GM10266 (cell line): ENCODE results near the gene AGAP1.

Source experiments
- DNase-seq: peaks from one replicate; pipeline ENCODE4 v3.0.0; 2012; ENCODE audit errors: extremely low spot score
- TF ChIP-seq, protein P1 (sequence below): IDR thresholded peaks from 2 replicates; pipeline ENCODE4 v1.5.1; 2012; ENCODE audit warnings: mild to moderate bottlenecking, low read depth; ENCODE audit not compliant: control insufficient read depth, insufficient read depth; ENCODE audit errors: missing control alignments

The AGAP1 gene

DNA sequence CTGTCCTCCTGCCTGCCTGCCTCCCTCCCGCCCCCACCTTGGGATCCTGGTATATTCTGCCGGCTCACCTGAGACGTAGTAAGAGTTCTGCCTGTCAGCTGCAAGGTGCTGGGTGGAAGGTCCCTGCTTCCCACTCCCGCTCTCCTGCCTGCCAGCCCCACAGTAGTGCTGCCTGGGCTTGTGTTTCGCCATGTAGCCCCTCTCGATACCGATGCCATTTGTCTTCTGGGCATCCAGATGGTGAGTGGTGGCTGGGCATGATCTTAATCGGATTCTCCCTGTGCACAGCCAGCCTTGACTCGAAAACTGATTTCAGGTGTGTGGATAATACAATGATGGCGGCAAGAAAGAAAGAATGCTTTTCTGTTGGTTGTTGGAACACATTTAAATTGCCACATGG is 184.9 kb downstream of the AGAP1 start:
- DNase-seq = no peak
- TF ChIP-seq, protein P1, sequence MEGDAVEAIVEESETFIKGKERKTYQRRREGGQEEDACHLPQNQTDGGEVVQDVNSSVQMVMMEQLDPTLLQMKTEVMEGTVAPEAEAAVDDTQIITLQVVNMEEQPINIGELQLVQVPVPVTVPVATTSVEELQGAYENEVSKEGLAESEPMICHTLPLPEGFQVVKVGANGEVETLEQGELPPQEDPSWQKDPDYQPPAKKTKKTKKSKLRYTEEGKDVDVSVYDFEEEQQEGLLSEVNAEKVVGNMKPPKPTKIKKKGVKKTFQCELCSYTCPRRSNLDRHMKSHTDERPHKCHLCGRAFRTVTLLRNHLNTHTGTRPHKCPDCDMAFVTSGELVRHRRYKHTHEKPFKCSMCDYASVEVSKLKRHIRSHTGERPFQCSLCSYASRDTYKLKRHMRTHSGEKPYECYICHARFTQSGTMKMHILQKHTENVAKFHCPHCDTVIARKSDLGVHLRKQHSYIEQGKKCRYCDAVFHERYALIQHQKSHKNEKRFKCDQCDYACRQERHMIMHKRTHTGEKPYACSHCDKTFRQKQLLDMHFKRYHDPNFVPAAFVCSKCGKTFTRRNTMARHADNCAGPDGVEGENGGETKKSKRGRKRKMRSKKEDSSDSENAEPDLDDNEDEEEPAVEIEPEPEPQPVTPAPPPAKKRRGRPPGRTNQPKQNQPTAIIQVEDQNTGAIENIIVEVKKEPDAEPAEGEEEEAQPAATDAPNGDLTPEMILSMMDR = no peak

DNA sequence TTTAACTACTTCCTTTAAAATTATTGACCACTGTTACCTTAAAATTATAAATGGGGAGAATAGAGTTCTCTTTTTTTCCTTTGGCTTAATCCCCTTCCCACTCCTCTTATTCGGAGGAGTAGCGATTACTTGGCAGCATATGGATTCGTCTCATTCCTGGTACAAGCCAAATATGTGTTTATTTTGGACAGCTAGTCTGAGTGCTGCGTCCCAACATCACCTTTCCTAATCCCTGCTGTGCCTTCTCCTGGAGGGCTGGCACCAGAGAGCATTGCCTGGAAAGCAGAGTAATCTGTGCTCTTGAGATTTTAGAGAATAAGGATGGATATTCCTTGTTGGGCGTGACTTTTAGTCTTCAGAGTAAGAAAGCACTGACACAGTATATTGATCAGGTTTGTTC is 185.6 kb downstream of the AGAP1 start:
- DNase-seq = no peak
- TF ChIP-seq, protein P1 = no peak

GRCh38 chr2:235685024-235685721 is 191.3 kb downstream of the AGAP1 start:
- TF ChIP-seq, protein P1 = no peak
- DNase-seq = no peak

GRCh38 chr2:235688511-235689426 is 194.9 kb downstream of the AGAP1 start:
- DNase-seq = no peak
- TF ChIP-seq, protein P1 = no peak

- TF ChIP-seq, protein P1 = no peak
- no peak for DNase-seq
Measured at GRCh38 chr2:235689427-235689853, 195.6 kb downstream of the AGAP1 start.

DNA sequence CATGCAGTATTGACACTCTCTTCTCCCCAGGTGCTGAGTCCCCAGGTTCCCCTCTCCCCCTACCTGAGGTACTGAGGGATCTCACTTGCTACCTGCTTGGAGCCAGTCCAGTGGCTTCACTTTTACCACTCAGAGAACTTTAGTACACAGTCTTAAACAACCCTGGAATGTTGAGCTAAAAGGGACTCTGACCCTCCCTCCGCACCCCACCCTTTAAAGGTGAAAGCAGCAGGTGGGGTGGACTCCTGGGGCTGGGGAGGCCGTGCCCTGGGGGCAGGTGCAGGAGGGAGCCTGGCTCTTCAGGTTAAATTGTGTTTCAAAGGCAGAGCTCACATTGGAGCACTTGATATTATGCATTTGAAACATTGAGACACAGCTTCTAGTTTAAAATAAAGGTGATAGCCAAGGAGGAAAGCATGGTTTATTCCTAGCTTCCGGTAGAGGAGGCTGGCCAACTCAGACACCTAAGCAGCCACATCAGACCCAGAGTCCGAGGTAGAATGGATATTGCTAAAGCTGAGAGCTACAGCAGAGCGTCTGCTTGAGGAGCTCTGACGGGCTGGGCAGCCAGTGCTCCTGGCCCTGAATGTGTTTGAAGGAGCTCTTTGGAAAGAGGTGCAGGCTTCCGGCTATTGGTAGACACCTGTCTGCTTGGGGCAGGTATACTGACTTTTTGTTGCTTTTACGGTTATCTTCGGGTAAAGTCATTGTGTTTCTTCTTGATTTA is 196.4 kb downstream of the AGAP1 start:
- DNase-seq = no peak
- TF ChIP-seq, protein P1 = no peak
